Left lobe of liver (tissue), 1 donor: Measurements from ENCODE around the gene RTN4R. TPM values are rescaled to one million over a fixed set of nuclear protein-coding genes. Genes with fewer than 3 reads are reported as not detected.

ENCODE experiments used
- total RNA-seq: library from RNA; stranded (reverse); gene quantifications from one replicate; pipeline ENCODE4 v1.2.1, GENCODE V29; 2021
- donor health status: DM: no; HTN: yes; CAD: no.

RTN4R gene
- total RNA-seq, 1 donor from 2014 or later = 10.9 TPM

Other genes starting within 250 kb of the RTN4R start
- gene TANGO2, start 247.2 kb downstream of the RTN4R start, total RNA-seq = 12.5 TPM
- gene DGCR8, start 188.1 kb downstream of the RTN4R start, total RNA-seq = 26.9 TPM
- gene RANBP1, start 152.2 kb downstream of the RTN4R start, total RNA-seq = 47.0 TPM
- gene TRMT2A, start 151.1 kb downstream of the RTN4R start, total RNA-seq = 36.7 TPM
- gene ZDHHC8, start 136.5 kb downstream of the RTN4R start, total RNA-seq = 37.3 TPM
- gene CCDC188, start 117.3 kb downstream of the RTN4R start, total RNA-seq = not detected
- gene DGCR6L, start 51.7 kb upstream of the RTN4R start, total RNA-seq = 60.2 TPM
- 5.7 TPM for gene ZNF74, start 125.8 kb upstream of the RTN4R start, total RNA-seq
- 2.2 TPM for gene SCARF2, start 169.5 kb upstream of the RTN4R start, total RNA-seq
- gene KLHL22, start 227.5 kb upstream of the RTN4R start, total RNA-seq = 13.3 TPM
- gene MED15, start 239.3 kb upstream of the RTN4R start, total RNA-seq = 26.2 TPM